ENCODE measurements around the gene GALNT13. TPM values are rescaled to one million over a fixed set of nuclear protein-coding genes. Genes with fewer than 3 reads are reported as not detected.

GALNT13 gene
- polyA plus RNA-seq, 3 donors from 2014 or later, result not detected

GRCh38 chr2:154400563-154401290 lies 529.0 kb downstream of the GALNT13 start:
- peaks cover 0 to 24% (median 6%) of the 10 kb centered on the region in 6 donors for H3K9me3 Mint-ChIP-seq
- H3K4me3 Mint-ChIP-seq, result no peak overlapping the region
- H3K4me1 Mint-ChIP-seq, result no peaks in the 10 kb centered on the region
- no peaks in the 10 kb centered on the region for H3K36me3 Mint-ChIP-seq
- no peak overlapping the region for H3K27ac Mint-ChIP-seq
- no peak for DNase-seq
- H3K27me3 Mint-ChIP-seq (ENCODE audit: low read depth in 3 of 3), result no peaks in the 10 kb centered on the region

- Mint-ChIP-seq H3K36me3 (no peaks in the 10 kb centered on the region), H3K4me1 (no peaks in the 10 kb centered on the region), H3K4me3 (no peak overlapping the region), H3K27ac (no peak overlapping the region), H3K27me3 (ENCODE audit: low read depth in 3 of 3) (peaks cover 0 to 2% (median 0%) of the 10 kb centered on the region in 3 donors), H3K9me3 (peaks cover 0 to 32% (median 6%) of the 10 kb centered on the region in 6 donors)
- no peak for DNase-seq
Measured at GRCh38 chr2:154402213-154402612, 530.5 kb downstream of the GALNT13 start.

GRCh38 chr2:154403242-154403790 lies 531.6 kb downstream of the GALNT13 start:
- no peak for DNase-seq
- H3K4me3 Mint-ChIP-seq, result no peak overlapping the region
- H3K27me3 Mint-ChIP-seq (ENCODE audit: low read depth in 3 of 3), result peaks cover 0 to 2% (median 0%) of the 10 kb centered on the region in 3 donors
- no peaks in the 10 kb centered on the region for H3K36me3 Mint-ChIP-seq
- H3K9me3 Mint-ChIP-seq, result peaks cover 0 to 32% (median 6%) of the 10 kb centered on the region in 6 donors
- no peak overlapping the region for H3K27ac Mint-ChIP-seq
- no peaks in the 10 kb centered on the region for H3K4me1 Mint-ChIP-seq

GRCh38 chr2:154408786-154409185 lies 537.1 kb downstream of the GALNT13 start:
- no peak for DNase-seq
- Mint-ChIP-seq H3K27me3 (ENCODE audit: low read depth in 3 of 3) (peaks cover 0 to 9% (median 0%) of the 10 kb centered on the region in 3 donors), H3K9me3 (peaks cover 0 to 49% (median 8%) of the 10 kb centered on the region in 6 donors), H3K36me3 (no peaks in the 10 kb centered on the region), H3K4me1 (no peaks in the 10 kb centered on the region), H3K4me3 (no peak overlapping the region), H3K27ac (no peak overlapping the region)

GRCh38 chr2:154422251-154422650 lies 550.5 kb downstream of the GALNT13 start:
- no peak for DNase-seq
- Mint-ChIP-seq H3K9me3 (peaks cover under 1 to 30% (median 4%) of the 10 kb centered on the region in 6 donors), H3K4me1 (no peaks in the 10 kb centered on the region), H3K27ac (no peak overlapping the region), H3K4me3 (no peak overlapping the region), H3K27me3 (ENCODE audit: low read depth in 3 of 3) (peaks cover 0 to 2% (median 2%) of the 10 kb centered on the region in 3 donors), H3K36me3 (peaks cover 0 to 4% (median 0%) of the 10 kb centered on the region in 3 donors)

GRCh38 chr2:154425994-154426393 lies 554.3 kb downstream of the GALNT13 start:
- Mint-ChIP-seq H3K27me3 (ENCODE audit: low read depth in 3 of 3) (peaks cover 0 to 2% (median 2%) of the 10 kb centered on the region in 3 donors), H3K27ac (no peak overlapping the region)

GRCh38 chr2:154427453-154427852 lies 555.7 kb downstream of the GALNT13 start:
- Mint-ChIP-seq H3K9me3 (peaks cover 4 to 39% (median 11%) of the 10 kb centered on the region in 6 donors), H3K27ac (no peak overlapping the region), H3K4me1 (no peaks in the 10 kb centered on the region), H3K36me3 (peaks cover 0 to 3% (median 0%) of the 10 kb centered on the region in 3 donors), H3K27me3 (ENCODE audit: low read depth in 3 of 3) (peaks cover 0 to 2% (median 0%) of the 10 kb centered on the region in 3 donors), H3K4me3 (no peak overlapping the region)
- DNase-seq, result no peak

More at GRCh38 chr2:154425994-154426393, 554.3 kb downstream of the GALNT13 start:
- no peak overlapping the region for H3K4me3 Mint-ChIP-seq
- DNase-seq, result no peak
- peaks cover 6 to 40% (median 10%) of the 10 kb centered on the region in 6 donors for H3K9me3 Mint-ChIP-seq
- H3K36me3 Mint-ChIP-seq, result peaks cover 0 to 4% (median 0%) of the 10 kb centered on the region in 3 donors
- no peaks in the 10 kb centered on the region for H3K4me1 Mint-ChIP-seq

GRCh38 chr2:154428022-154428421 lies 556.3 kb downstream of the GALNT13 start:
- H3K36me3 Mint-ChIP-seq, result peaks cover 0 to 3% (median 0%) of the 10 kb centered on the region in 3 donors
- peaks cover 4 to 42% (median 12%) of the 10 kb centered on the region in 6 donors for H3K9me3 Mint-ChIP-seq
- H3K4me1 Mint-ChIP-seq, result no peaks in the 10 kb centered on the region
- H3K27me3 Mint-ChIP-seq (ENCODE audit: low read depth in 3 of 3), result peaks cover 0 to 2% (median 0%) of the 10 kb centered on the region in 3 donors
- H3K4me3 Mint-ChIP-seq, result no peak overlapping the region
- no peak overlapping the region for H3K27ac Mint-ChIP-seq
- no peak for DNase-seq

GRCh38 chr2:154433010-154433409 lies 561.3 kb downstream of the GALNT13 start:
- Mint-ChIP-seq H3K27me3 (ENCODE audit: low read depth in 3 of 3) (no peaks in the 10 kb centered on the region), H3K27ac (no peak overlapping the region)

GRCh38 chr2:154437104-154437503 lies 565.4 kb downstream of the GALNT13 start:
- no peak for DNase-seq
- H3K27me3 Mint-ChIP-seq (ENCODE audit: low read depth in 3 of 3), result peaks cover 0 to 2% (median 0%) of the 10 kb centered on the region in 3 donors
- no peaks in the 10 kb centered on the region for H3K4me1 Mint-ChIP-seq
- H3K36me3 Mint-ChIP-seq, result no peaks in the 10 kb centered on the region
- H3K4me3 Mint-ChIP-seq, result no peak overlapping the region
- H3K27ac Mint-ChIP-seq, result no peak overlapping the region
- H3K9me3 Mint-ChIP-seq, result peaks cover 2 to 18% (median 8%) of the 10 kb centered on the region in 6 donors

More at GRCh38 chr2:154433010-154433409, 561.3 kb downstream of the GALNT13 start:
- no peak for DNase-seq
- Mint-ChIP-seq H3K4me3 (no peak overlapping the region), H3K36me3 (peaks cover 0 to 3% (median 0%) of the 10 kb centered on the region in 3 donors), H3K4me1 (no peaks in the 10 kb centered on the region), H3K9me3 (peaks cover 5 to 31% (median 11%) of the 10 kb centered on the region in 6 donors)

- peaks cover 0 to 2% (median 0%) of the 10 kb centered on the region in 3 donors for H3K27me3 Mint-ChIP-seq (ENCODE audit: low read depth in 3 of 3)
- H3K4me3 Mint-ChIP-seq, result no peak overlapping the region
- H3K36me3 Mint-ChIP-seq, result no peaks in the 10 kb centered on the region
- H3K9me3 Mint-ChIP-seq, result peaks cover 2 to 14% (median 6%) of the 10 kb centered on the region in 6 donors
- no peak overlapping the region for H3K27ac Mint-ChIP-seq
- H3K4me1 Mint-ChIP-seq, result no peaks in the 10 kb centered on the region
- no peak for DNase-seq
Measured at GRCh38 chr2:154439156-154439555, 567.4 kb downstream of the GALNT13 start.

- Mint-ChIP-seq H3K4me3 (no peak overlapping the region), H3K36me3 (no peaks in the 10 kb centered on the region), H3K27me3 (ENCODE audit: low read depth in 3 of 3) (peaks cover 0 to 2% (median 0%) of the 10 kb centered on the region in 3 donors), H3K27ac (no peak overlapping the region), H3K9me3 (peaks cover 0 to 15% (median 5%) of the 10 kb centered on the region in 6 donors), H3K4me1 (no peaks in the 10 kb centered on the region)
- DNase-seq, result no peak
Measured at GRCh38 chr2:154443919-154444318, 572.2 kb downstream of the GALNT13 start.

GRCh38 chr2:154446324-154446723 lies 574.6 kb downstream of the GALNT13 start:
- Mint-ChIP-seq H3K9me3 (peaks cover 0 to 16% (median 2%) of the 10 kb centered on the region in 6 donors), H3K4me3 (no peak overlapping the region), H3K36me3 (no peaks in the 10 kb centered on the region), H3K27ac (no peak overlapping the region), H3K4me1 (no peaks in the 10 kb centered on the region), H3K27me3 (ENCODE audit: low read depth in 3 of 3) (no peaks in the 10 kb centered on the region)
- no peak for DNase-seq

- Mint-ChIP-seq H3K27me3 (ENCODE audit: low read depth in 3 of 3) (no peaks in the 10 kb centered on the region), H3K4me1 (no peaks in the 10 kb centered on the region), H3K36me3 (no peaks in the 10 kb centered on the region), H3K27ac (no peak overlapping the region), H3K4me3 (no peak overlapping the region), H3K9me3 (peaks cover 0 to 20% (median 2%) of the 10 kb centered on the region in 6 donors)
- no peak for DNase-seq
Measured at GRCh38 chr2:154447727-154448418, 576.2 kb downstream of the GALNT13 start.

All from immature natural killer cell (primary cell).